ENCODE data around the gene TBC1D5.

DNA sequence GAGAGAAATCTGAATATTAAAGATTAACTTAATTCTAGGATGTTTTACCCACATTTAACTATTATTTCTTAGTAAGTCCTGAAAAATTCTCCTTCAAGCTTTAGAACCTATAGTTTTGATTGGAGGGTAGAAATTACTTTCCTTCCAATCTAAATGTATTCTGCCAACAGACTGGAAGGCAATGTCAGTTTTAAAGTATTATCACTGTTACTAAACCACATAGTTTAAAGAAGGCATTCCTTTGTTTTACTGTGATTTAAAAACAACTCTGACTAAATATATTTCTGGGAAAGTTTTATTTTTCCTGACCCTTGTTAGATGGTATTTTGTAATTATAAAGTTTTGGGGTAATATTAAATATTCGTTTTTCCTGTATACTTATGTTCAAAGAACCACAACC is 382.5 kb downstream of the TBC1D5 start:
- TF ChIP-seq GATA2 (IDR thresholded peaks at IDR 0.05; ENCODE audit: low read depth, low read length), result no peak
- TF ChIP-seq GATA3 (IDR thresholded peaks at IDR 0.05; ENCODE audit: low read depth, low read length), result no peak
